Mesothelial cell of epicardium (in vitro differentiated cells): Measurements from ENCODE around the gene ENO4. TPM values are rescaled to one million over a fixed set of nuclear protein-coding genes. Genes with fewer than 3 reads are reported as not detected.

Experiments
- DNase-seq, 2 experiments: peaks; one replicate each; pipeline ENCODE4 v3.0.0; 2021; ENCODE audit warnings: low spot score in 2 of 2; ENCODE audit not compliant: unreplicated experiment in 2 of 2
- H3K27ac Mint-ChIP-seq: 2 replicates; pipeline ENCODE4 v1.8.0; 2021; ENCODE audit warnings: mixed read lengths
- H3K27me3 Mint-ChIP-seq: 2 replicates; pipeline ENCODE4 v1.8.0; 2021; ENCODE audit warnings: low read depth, mixed read lengths
- H3K36me3 Mint-ChIP-seq: 2 replicates; pipeline ENCODE4 v1.8.0; 2021; ENCODE audit warnings: mixed read lengths
- H3K4me1 Mint-ChIP-seq: 2 replicates; pipeline ENCODE4 v1.8.0; 2021; ENCODE audit warnings: mixed read lengths
- H3K4me3 Mint-ChIP-seq: 2 replicates; pipeline ENCODE4 v1.8.0; 2021; ENCODE audit warnings: mild to moderate bottlenecking, moderate library complexity, mixed read lengths
- H3K9me3 Mint-ChIP-seq: 2 replicates; pipeline ENCODE4 v1.8.0; 2021; ENCODE audit warnings: mixed read lengths
- CTCF ChIP-seq: fragments of 200-600 bp; sonication (generic); IDR thresholded peaks from one replicate; pipeline ENCODE4 v1.5.0; 2021; ENCODE audit warnings: antibody characterized with exemption; ENCODE audit not compliant: unreplicated experiment
- total RNA-seq: library from RNA; stranded (reverse); gene quantifications from 3 replicates; pipeline ENCODE4 v1.2.1, GENCODE V29; 2021

The ENO4 gene
- total RNA-seq, 1 donor from 2014 or later: 2.6 TPM

GRCh38 chr10:116825901-116826300 lies 23.4 kb upstream of the ENO4 start:
- Mint-ChIP-seq H3K27ac (no peak overlapping the region), H3K9me3 (peaks cover 5% of the 10 kb centered on the region), H3K27me3 (peaks cover 6% of the 10 kb centered on the region), H3K36me3 (peaks cover 3% of the 10 kb centered on the region), H3K4me3 (no peak overlapping the region), H3K4me1 (no peaks in the 10 kb centered on the region)
- no peak for DNase-seq
- no peak for TF ChIP-seq CTCF

- TF ChIP-seq CTCF: no peak
- H3K36me3 Mint-ChIP-seq: peaks cover 4% of the 10 kb centered on the region
- no peak for DNase-seq
- no peak overlapping the region for H3K27ac Mint-ChIP-seq
- no peaks in the 10 kb centered on the region for H3K4me1 Mint-ChIP-seq
- H3K27me3 Mint-ChIP-seq: peaks cover 2% of the 10 kb centered on the region
- peaks cover 5% of the 10 kb centered on the region for H3K9me3 Mint-ChIP-seq
- no peak overlapping the region for H3K4me3 Mint-ChIP-seq
These were observed 22.5 kb upstream of the ENO4 start for GRCh38 chr10:116826803-116827202.

GRCh38 chr10:116827214-116827671 lies 22.1 kb upstream of the ENO4 start:
- H3K9me3 Mint-ChIP-seq: peaks cover 5% of the 10 kb centered on the region
- no peak for TF ChIP-seq CTCF
- H3K27me3 Mint-ChIP-seq: peaks cover 2% of the 10 kb centered on the region
- no peak for DNase-seq
- no peaks in the 10 kb centered on the region for H3K4me1 Mint-ChIP-seq
- no peak overlapping the region for H3K27ac Mint-ChIP-seq
- peaks cover 4% of the 10 kb centered on the region for H3K36me3 Mint-ChIP-seq
- H3K4me3 Mint-ChIP-seq: no peak overlapping the region

GRCh38 chr10:116828116-116828515 lies 21.2 kb upstream of the ENO4 start:
- DNase-seq: no peak
- Mint-ChIP-seq H3K4me1 (no peaks in the 10 kb centered on the region), H3K36me3 (peaks cover 4% of the 10 kb centered on the region), H3K27ac (no peak overlapping the region), H3K4me3 (no peak overlapping the region), H3K27me3 (peaks cover 2% of the 10 kb centered on the region), H3K9me3 (peaks cover 5% of the 10 kb centered on the region)
- TF ChIP-seq CTCF: no peak

- H3K36me3 Mint-ChIP-seq: peaks cover 4% of the 10 kb centered on the region
- no peak overlapping the region for H3K27ac Mint-ChIP-seq
- no peak overlapping the region for H3K4me3 Mint-ChIP-seq
- no peaks in the 10 kb centered on the region for H3K4me1 Mint-ChIP-seq
- H3K27me3 Mint-ChIP-seq: peaks cover 6% of the 10 kb centered on the region
- peaks cover 5% of the 10 kb centered on the region for H3K9me3 Mint-ChIP-seq
- TF ChIP-seq CTCF: no peak
- DNase-seq: no peak
These were observed 19.6 kb upstream of the ENO4 start for GRCh38 chr10:116829711-116830110.

- TF ChIP-seq CTCF: no peak
- Mint-ChIP-seq H3K27me3 (peaks cover 15% of the 10 kb centered on the region), H3K9me3 (peaks cover 5% of the 10 kb centered on the region), H3K27ac (no peak overlapping the region), H3K36me3 (peaks cover 4% of the 10 kb centered on the region), H3K4me3 (no peak overlapping the region), H3K4me1 (no peaks in the 10 kb centered on the region)
- DNase-seq: no peak
These were observed 18.2 kb upstream of the ENO4 start for GRCh38 chr10:116831086-116831485.
